ENCODE measurements around the gene SMIM43.

DNA sequence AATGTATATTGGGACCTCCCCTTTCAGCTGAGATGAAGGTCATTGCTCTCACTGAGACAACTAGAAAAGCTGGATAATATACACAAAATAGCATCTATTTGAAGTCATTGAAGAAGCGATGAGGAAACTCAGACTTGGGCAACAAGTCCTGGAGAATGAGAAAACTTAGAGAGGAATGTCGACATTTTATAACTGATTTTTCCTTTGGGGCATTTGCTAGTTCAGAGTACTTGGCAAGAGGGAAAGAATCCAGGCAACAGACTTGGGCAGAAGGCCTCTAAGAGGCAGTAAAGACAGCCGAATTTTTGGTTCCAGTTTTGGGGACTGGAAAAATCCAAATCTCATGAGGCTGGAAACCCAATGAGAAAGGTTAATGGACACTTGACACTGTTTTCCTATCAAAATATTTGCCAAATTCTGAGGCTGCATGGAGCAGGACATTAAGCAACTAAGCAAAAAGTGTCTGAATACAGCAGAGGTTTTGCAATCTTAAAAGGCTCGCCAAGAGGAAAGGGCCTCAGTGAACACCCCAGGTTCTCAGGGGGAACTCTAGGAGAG lies 47.2 kb downstream of the SMIM43 start:
- TF ChIP-seq, protein P1, sequence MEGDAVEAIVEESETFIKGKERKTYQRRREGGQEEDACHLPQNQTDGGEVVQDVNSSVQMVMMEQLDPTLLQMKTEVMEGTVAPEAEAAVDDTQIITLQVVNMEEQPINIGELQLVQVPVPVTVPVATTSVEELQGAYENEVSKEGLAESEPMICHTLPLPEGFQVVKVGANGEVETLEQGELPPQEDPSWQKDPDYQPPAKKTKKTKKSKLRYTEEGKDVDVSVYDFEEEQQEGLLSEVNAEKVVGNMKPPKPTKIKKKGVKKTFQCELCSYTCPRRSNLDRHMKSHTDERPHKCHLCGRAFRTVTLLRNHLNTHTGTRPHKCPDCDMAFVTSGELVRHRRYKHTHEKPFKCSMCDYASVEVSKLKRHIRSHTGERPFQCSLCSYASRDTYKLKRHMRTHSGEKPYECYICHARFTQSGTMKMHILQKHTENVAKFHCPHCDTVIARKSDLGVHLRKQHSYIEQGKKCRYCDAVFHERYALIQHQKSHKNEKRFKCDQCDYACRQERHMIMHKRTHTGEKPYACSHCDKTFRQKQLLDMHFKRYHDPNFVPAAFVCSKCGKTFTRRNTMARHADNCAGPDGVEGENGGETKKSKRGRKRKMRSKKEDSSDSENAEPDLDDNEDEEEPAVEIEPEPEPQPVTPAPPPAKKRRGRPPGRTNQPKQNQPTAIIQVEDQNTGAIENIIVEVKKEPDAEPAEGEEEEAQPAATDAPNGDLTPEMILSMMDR (IDR thresholded peaks at IDR 0.05; ENCODE audit: extremely low read depth in 1 of 2, insufficient read depth in 1 of 2, low read depth in 1 of 2, low read length in 2 of 2): no peak
- TF ChIP-seq POLR2A (IDR thresholded peaks at IDR 0.05; ENCODE audit: low read depth, low read length) (no peak), JUN (IDR thresholded peaks at IDR 0.05; ENCODE audit: borderline replicate concordance, insufficient read depth, insufficient read length, low read depth) (no peak), EZH2 (IDR thresholded peaks at IDR 0.05; ENCODE audit: borderline replicate concordance, low read depth, low read length, severe bottlenecking) (no peak), POLR2AphosphoS5 (IDR thresholded peaks at IDR 0.05; ENCODE audit: insufficient read depth, low read depth, low read length) (no peak), FOS (IDR thresholded peaks at IDR 0.05; ENCODE audit: borderline replicate concordance, insufficient read depth, low read length) (no peak)
- TF ChIP-seq, protein P2, sequence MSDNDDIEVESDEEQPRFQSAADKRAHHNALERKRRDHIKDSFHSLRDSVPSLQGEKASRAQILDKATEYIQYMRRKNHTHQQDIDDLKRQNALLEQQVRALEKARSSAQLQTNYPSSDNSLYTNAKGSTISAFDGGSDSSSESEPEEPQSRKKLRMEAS (IDR thresholded peaks at IDR 0.05; ENCODE audit: insufficient read depth, insufficient read length): no peak

Measured in endothelial cell of umbilical vein (primary cell).